Neuronal stem cell (in vitro differentiated cells): Measurements from ENCODE around the gene DPRX.

Experiments used
- DNase-seq: peaks from one replicate; pipeline ENCODE4 v3.0.0-alpha.2; 2013; ENCODE audit warnings: low spot score
- H2AFZ ChIP-seq: one replicate; pipeline ENCODE4 v1.6.1; 2013; ENCODE audit warnings: mild to moderate bottlenecking, low read length, inconsistent platforms
- H2AK5ac ChIP-seq: 2 replicates; pipeline ENCODE4 v1.6.1; 2013; ENCODE audit warnings: low read depth, mild to moderate bottlenecking, inconsistent platforms, low read length, moderate library complexity, mixed read lengths
- H2BK120ac ChIP-seq: 2 replicates; pipeline ENCODE4 v1.6.1; 2013; ENCODE audit warnings: low read depth, mild to moderate bottlenecking, inconsistent platforms, low read length, moderate library complexity, mixed read lengths
- H2BK12ac ChIP-seq: one replicate; pipeline ENCODE4 v1.6.1; 2013; ENCODE audit warnings: low read length, inconsistent platforms
- H2BK15ac ChIP-seq: 2 replicates; pipeline ENCODE4 v1.6.1; 2013; ENCODE audit warnings: mild to moderate bottlenecking, low read length, inconsistent platforms, mixed read lengths
- H2BK5ac ChIP-seq: one replicate; pipeline ENCODE4 v1.6.1; 2013; ENCODE audit warnings: inconsistent platforms, mild to moderate bottlenecking, low read length, moderate library complexity
- H3K14ac ChIP-seq: one replicate; pipeline ENCODE4 v1.6.1; 2013; ENCODE audit warnings: low read length, inconsistent platforms
- H3K18ac ChIP-seq: 2 replicates; pipeline ENCODE4 v1.6.1; 2013; ENCODE audit warnings: low read length, inconsistent platforms
- H3K23ac ChIP-seq: 2 replicates; pipeline ENCODE4 v1.6.1; 2013; ENCODE audit warnings: low read depth, mild to moderate bottlenecking, mixed read lengths, low read length, inconsistent platforms; ENCODE audit not compliant: poor library complexity
- H3K27ac ChIP-seq: replicated peaks from 3 replicates; pipeline ENCODE4 v1.5.1; 2013; ENCODE audit warnings: low read length, inconsistent platforms
- H3K27me3 ChIP-seq, 3 experiments: 2 replicates each; pipeline ENCODE4 v1.6.1; 2013; ENCODE audit warnings: low read length in 3 of 3, mild to moderate bottlenecking in 2 of 3, inconsistent platforms in 1 of 3, low read depth in 1 of 3, mixed read lengths in 1 of 3, moderate library complexity in 1 of 3; ENCODE audit not compliant: control insufficient read depth in 3 of 3, insufficient read depth in 3 of 3
- H3K36me3 ChIP-seq, 2 donors: replicated peaks in 1 of 2; 2 replicates each; pipeline ENCODE4 v1.6.1; 2013; ENCODE audit warnings: low read length in 2 of 2; ENCODE audit not compliant: control insufficient read depth in 2 of 2, insufficient read depth in 2 of 2
- H3K4ac ChIP-seq: 2 replicates; pipeline ENCODE4 v1.6.1; 2013; ENCODE audit warnings: inconsistent platforms, mild to moderate bottlenecking, low read length, moderate library complexity
- H3K4me1 ChIP-seq, 2 donors: 1 replicate in 1 of 2; 2 replicates in 1 of 2; pipeline ENCODE4 v1.6.1; 2013; ENCODE audit warnings: low read length in 2 of 2, low read depth in 1 of 2; ENCODE audit not compliant: control insufficient read depth in 2 of 2, insufficient read depth in 1 of 2
- H3K4me2 ChIP-seq: one replicate; pipeline ENCODE4 v1.6.1; 2013; ENCODE audit warnings: mild to moderate bottlenecking, low read length, inconsistent platforms; ENCODE audit not compliant: insufficient read depth, poor library complexity, severe bottlenecking
- H3K4me3 ChIP-seq, 2 donors: 2 replicates each; pipeline ENCODE4 v1.5.1; 2013; ENCODE audit warnings: low read length in 2 of 2, mild to moderate bottlenecking in 2 of 2, inconsistent platforms in 1 of 2, moderate library complexity in 1 of 2
- H3K79me1 ChIP-seq: one replicate; pipeline ENCODE4 v1.6.1; 2013; ENCODE audit warnings: low read depth, mild to moderate bottlenecking, inconsistent platforms, low read length, moderate library complexity
- H3K9ac ChIP-seq: one replicate; pipeline ENCODE4 v1.6.1; 2013; ENCODE audit warnings: mild to moderate bottlenecking, low read depth, low read length, inconsistent platforms; ENCODE audit not compliant: poor library complexity
- H3K9me3 ChIP-seq, 2 donors: replicated peaks in 1 of 2; 2 replicates each; pipeline versions ENCODE3 to v1.6.1; 2013; ENCODE audit warnings: low read length in 2 of 2, mild to moderate bottlenecking in 2 of 2, inconsistent platforms in 1 of 2, low read depth in 1 of 2, mixed read lengths in 1 of 2, moderate library complexity in 1 of 2; ENCODE audit not compliant: control insufficient read depth in 2 of 2, insufficient read depth in 1 of 2
- H4K8ac ChIP-seq: one replicate; pipeline ENCODE4 v1.6.1; 2013; ENCODE audit warnings: low read depth, mild to moderate bottlenecking, inconsistent platforms, low read length, moderate library complexity
- H4K91ac ChIP-seq: one replicate; pipeline ENCODE4 v1.6.1; 2013; ENCODE audit warnings: low read length, low read depth, mild to moderate bottlenecking, inconsistent platforms; ENCODE audit not compliant: poor library complexity
- WGBS, 2 donors: extraction: QIAGEN DNeasy Blood & Tissue Kit; methylation state at CpG; one replicate each; pipeline ENCODE4 v1.1.7; 2013; ENCODE audit warnings: missing lambda C conversion rate in 2 of 2, mixed read lengths in 1 of 2; ENCODE audit not compliant: insufficient read length in 2 of 2, insufficient replicate concordance in 1 of 2; ENCODE audit errors: extremely low coverage in 2 of 2; 5-methylcytosine and 5-hydroxymethylcytosine counted together

The DPRX gene

DNA sequence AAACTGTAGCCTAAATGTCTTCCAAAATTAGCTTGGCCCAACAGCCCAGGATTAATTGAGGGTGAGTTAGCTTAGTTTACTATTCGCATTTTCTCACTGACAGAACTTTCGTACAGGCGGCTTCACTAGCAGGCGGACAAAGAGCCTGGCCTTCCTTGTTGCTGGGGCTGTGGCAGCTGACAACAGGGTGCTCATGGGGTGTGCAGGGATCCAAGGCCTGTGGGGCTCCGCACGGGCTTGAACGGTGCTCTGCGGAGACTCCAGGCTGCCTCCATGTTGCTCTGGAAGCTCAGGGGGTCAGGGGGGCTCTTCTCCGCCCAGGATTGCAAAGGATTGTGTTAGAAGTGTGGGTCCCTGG is 36.3 kb upstream of the DPRX start:
- Histone ChIP-seq H3K18ac (peak overlapping the region; percentile 77), H3K4ac (no peak overlapping the region), H4K8ac (no peak overlapping the region), H3K4me1 (no peaks in the 10 kb centered on the region), H3K23ac (no peak overlapping the region), H3K36me3 (no peaks in the 10 kb centered on the region), H2AFZ (peak overlapping the region; percentile 33), H2BK15ac (no peak overlapping the region), H4K91ac (no peak overlapping the region), H3K4me3 (no peak overlapping the region), H3K27ac (no peak overlapping the region), H3K9ac (no peak overlapping the region), H2BK120ac (no peak overlapping the region), H2BK12ac (no peak overlapping the region), H3K9me3 (no peaks in the 10 kb centered on the region), H3K4me2 (no peak overlapping the region), H2AK5ac (no peak overlapping the region), H2BK5ac (no peak overlapping the region), H3K14ac (no peak overlapping the region), H3K27me3 (no peaks in the 10 kb centered on the region), H3K79me1 (no peaks in the 10 kb centered on the region)
- no CpG with 5 or more reads among the region's 9 CpGs for WGBS, 2 donors
- no peak for DNase-seq

DNA sequence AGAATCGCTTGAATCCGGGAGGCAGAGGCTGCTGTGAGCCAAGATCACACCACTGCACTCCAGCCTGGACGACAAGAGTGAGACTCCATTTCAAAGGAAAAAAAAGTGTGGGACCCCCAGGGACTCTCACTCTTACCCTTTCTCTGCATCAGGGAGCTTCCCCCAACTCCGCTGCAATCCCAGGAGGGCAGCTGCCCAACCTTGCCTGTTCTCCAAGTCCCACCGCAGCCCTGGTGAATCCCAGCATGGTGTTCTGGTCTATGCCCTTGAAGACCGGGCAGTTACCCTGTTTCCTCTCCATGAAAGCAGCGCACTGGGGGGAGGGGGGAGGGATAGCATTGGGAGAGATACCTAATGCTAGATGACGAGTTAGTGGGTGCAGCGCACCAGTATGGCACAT is 35.7 kb upstream of the DPRX start:
- no peaks in the 10 kb centered on the region for H3K9me3 ChIP-seq

DNA sequence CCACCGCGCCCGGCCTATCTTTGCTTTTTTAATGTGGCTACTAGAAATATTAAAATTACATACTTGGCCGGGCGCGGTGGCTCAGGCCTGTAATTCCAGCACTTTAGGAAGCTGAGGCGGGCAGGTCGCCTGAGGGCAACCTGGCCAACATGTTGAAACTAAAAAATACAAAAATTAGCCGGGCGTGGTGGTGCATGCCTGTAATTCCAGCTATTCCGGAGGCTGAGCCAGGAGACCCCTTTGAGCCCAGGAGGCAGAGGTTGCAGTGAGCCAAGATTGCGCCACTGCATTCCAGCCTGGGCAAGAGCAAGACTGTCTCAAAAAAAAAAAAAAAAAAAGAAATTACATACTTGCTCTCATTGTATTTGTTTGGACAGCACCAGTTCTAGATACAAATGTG is 34.8 kb upstream of the DPRX start:
- H3K4me3 ChIP-seq = no peak overlapping the region
- no peak overlapping the region for H3K4me2 ChIP-seq
- no peak for DNase-seq
- no peak overlapping the region for H2AK5ac ChIP-seq
- H3K4ac ChIP-seq = no peak overlapping the region
- H3K4me1 ChIP-seq = no peaks in the 10 kb centered on the region
- no peaks in the 10 kb centered on the region for H3K27me3 ChIP-seq
- H3K9ac ChIP-seq = no peak overlapping the region
- no peaks in the 10 kb centered on the region for H3K9me3 ChIP-seq
- no peak overlapping the region for H2BK15ac ChIP-seq
- H3K36me3 ChIP-seq = no peaks in the 10 kb centered on the region
- WGBS, 2 donors = no CpG with 5 or more reads among the region's 12 CpGs
- H2BK12ac ChIP-seq = no peak overlapping the region
- no peaks in the 10 kb centered on the region for H3K79me1 ChIP-seq
- no peak overlapping the region for H2AFZ ChIP-seq
- no peak overlapping the region for H4K8ac ChIP-seq
- H3K18ac ChIP-seq = no peak overlapping the region
- H3K23ac ChIP-seq = no peak overlapping the region
- H3K14ac ChIP-seq = no peak overlapping the region
- H4K91ac ChIP-seq = no peak overlapping the region
- no peak overlapping the region for H2BK5ac ChIP-seq
- H3K27ac ChIP-seq = no peak overlapping the region
- H2BK120ac ChIP-seq = no peak overlapping the region

More for the DNA sequence above, 35.7 kb upstream of the DPRX start:
- H3K9ac ChIP-seq = no peak overlapping the region
- no peak overlapping the region for H2BK5ac ChIP-seq
- no peaks in the 10 kb centered on the region for H3K79me1 ChIP-seq
- no peak overlapping the region for H3K4me2 ChIP-seq
- no peak overlapping the region for H2AK5ac ChIP-seq
- no peak overlapping the region for H2AFZ ChIP-seq
- no peak overlapping the region for H3K18ac ChIP-seq
- no peak overlapping the region for H3K27ac ChIP-seq
- no peak overlapping the region for H3K14ac ChIP-seq
- no peak overlapping the region for H3K4ac ChIP-seq
- H4K8ac ChIP-seq = no peak overlapping the region
- no peaks in the 10 kb centered on the region for H3K27me3 ChIP-seq
- DNase-seq = no peak
- H3K4me1 ChIP-seq = no peaks in the 10 kb centered on the region
- H2BK120ac ChIP-seq = no peak overlapping the region
- no peak overlapping the region for H4K91ac ChIP-seq
- H2BK12ac ChIP-seq = no peak overlapping the region
- no peak overlapping the region for H3K4me3 ChIP-seq
- no peak overlapping the region for H3K23ac ChIP-seq
- no peaks in the 10 kb centered on the region for H3K36me3 ChIP-seq
- no CpG with 5 or more reads among the region's 9 CpGs for WGBS, 2 donors
- no peak overlapping the region for H2BK15ac ChIP-seq

DNA sequence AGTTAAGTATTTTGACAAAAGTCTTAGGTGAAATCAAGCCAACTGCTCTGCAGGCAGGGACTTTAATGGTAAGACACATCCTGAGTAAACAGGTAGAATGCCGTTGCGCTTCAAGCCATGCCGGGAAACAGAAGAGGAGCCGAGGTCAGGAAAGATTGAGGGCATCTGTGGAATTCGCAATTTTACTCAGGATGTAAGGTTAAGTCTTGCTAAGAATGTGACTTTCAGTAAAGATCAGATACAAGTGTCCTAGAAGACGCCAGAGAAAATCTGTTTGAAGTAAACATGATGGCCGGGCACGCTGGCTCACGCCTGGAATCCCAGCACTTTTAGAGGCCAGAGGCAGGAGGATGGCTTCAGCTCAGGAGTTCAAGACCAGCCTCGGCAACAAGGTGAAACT is 33.4 kb upstream of the DPRX start:
- no peak overlapping the region for H3K4me2 ChIP-seq
- H2BK15ac ChIP-seq = no peak overlapping the region
- H3K14ac ChIP-seq = no peak overlapping the region
- H3K27ac ChIP-seq = no peak overlapping the region
- H3K18ac ChIP-seq = no peak overlapping the region
- H3K4me3 ChIP-seq = no peak overlapping the region
- H3K27me3 ChIP-seq = no peaks in the 10 kb centered on the region
- no CpG with 5 or more reads among the region's 10 CpGs for WGBS, 2 donors
- H3K36me3 ChIP-seq = no peaks in the 10 kb centered on the region
- H2AFZ ChIP-seq = no peak overlapping the region
- H2BK12ac ChIP-seq = no peak overlapping the region
- no peak overlapping the region for H2AK5ac ChIP-seq
- H4K91ac ChIP-seq = no peak overlapping the region
- H2BK120ac ChIP-seq = no peak overlapping the region
- no peak overlapping the region for H3K23ac ChIP-seq
- H3K9ac ChIP-seq = no peak overlapping the region
- no peak overlapping the region for H2BK5ac ChIP-seq
- H3K9me3 ChIP-seq = peaks cover 0 to 4% of the 10 kb centered on the region in 2 donors
- no peak overlapping the region for H4K8ac ChIP-seq
- H3K79me1 ChIP-seq = no peaks in the 10 kb centered on the region
- H3K4me1 ChIP-seq = no peaks in the 10 kb centered on the region
- H3K4ac ChIP-seq = no peak overlapping the region
- DNase-seq = no peak
